ENCODE results near the gene PTAR1. TPM values are rescaled to one million over a fixed set of nuclear protein-coding genes. Genes with fewer than 3 reads are reported as not detected.

The PTAR1 gene
- total RNA-seq, 1 experiment from 2014 or later, result 44.9 TPM

- TF ChIP-seq EZH2 (IDR thresholded peaks at IDR 0.05; ENCODE audit: low read depth), result no peak
- TF ChIP-seq, protein P1, sequence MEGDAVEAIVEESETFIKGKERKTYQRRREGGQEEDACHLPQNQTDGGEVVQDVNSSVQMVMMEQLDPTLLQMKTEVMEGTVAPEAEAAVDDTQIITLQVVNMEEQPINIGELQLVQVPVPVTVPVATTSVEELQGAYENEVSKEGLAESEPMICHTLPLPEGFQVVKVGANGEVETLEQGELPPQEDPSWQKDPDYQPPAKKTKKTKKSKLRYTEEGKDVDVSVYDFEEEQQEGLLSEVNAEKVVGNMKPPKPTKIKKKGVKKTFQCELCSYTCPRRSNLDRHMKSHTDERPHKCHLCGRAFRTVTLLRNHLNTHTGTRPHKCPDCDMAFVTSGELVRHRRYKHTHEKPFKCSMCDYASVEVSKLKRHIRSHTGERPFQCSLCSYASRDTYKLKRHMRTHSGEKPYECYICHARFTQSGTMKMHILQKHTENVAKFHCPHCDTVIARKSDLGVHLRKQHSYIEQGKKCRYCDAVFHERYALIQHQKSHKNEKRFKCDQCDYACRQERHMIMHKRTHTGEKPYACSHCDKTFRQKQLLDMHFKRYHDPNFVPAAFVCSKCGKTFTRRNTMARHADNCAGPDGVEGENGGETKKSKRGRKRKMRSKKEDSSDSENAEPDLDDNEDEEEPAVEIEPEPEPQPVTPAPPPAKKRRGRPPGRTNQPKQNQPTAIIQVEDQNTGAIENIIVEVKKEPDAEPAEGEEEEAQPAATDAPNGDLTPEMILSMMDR (conservative IDR thresholded peaks at IDR 0.05), result no peak
- Histone ChIP-seq H3K27ac (no peak overlapping the region), H3K4me1 (replicated peaks; ENCODE audit: insufficient read depth) (no peaks in the 10 kb centered on the region), H3K27me3 (ENCODE audit: insufficient read depth, low read depth) (no peaks in the 10 kb centered on the region), H3K4me2 (no peak overlapping the region), H4K20me1 (ENCODE audit: insufficient read depth) (no peaks in the 10 kb centered on the region), H3K9me2 (ENCODE audit: insufficient read depth) (no peaks in the 10 kb centered on the region), H3K79me2 (ENCODE audit: low read depth) (no peaks in the 10 kb centered on the region), H3K36me3 (ENCODE audit: low read depth) (no peaks in the 10 kb centered on the region), H3F3A (ENCODE audit: insufficient read depth, low read depth) (no peaks in the 10 kb centered on the region), H3K4me3 (no peak overlapping the region), H3K9me3 (ENCODE audit: insufficient read depth, low read depth) (peaks cover 10% of the 10 kb centered on the region), H2AFZ (no peak overlapping the region)
- intact Hi-C loops (cut with micrococcal nuclease; ENCODE audit: unreplicated experiment), result no loop called here
- CTCF ChIA-PET, result no interaction called here
- DNase-seq, result no peak
- BruUV-seq (replicated peaks), result no TSS peak
- POLR2A ChIA-PET (ENCODE audit: unreplicated experiment), result no interaction called here
Measured at GRCh38 chr9:69697475-69697874, 62.3 kb downstream of the PTAR1 start.

DNA sequence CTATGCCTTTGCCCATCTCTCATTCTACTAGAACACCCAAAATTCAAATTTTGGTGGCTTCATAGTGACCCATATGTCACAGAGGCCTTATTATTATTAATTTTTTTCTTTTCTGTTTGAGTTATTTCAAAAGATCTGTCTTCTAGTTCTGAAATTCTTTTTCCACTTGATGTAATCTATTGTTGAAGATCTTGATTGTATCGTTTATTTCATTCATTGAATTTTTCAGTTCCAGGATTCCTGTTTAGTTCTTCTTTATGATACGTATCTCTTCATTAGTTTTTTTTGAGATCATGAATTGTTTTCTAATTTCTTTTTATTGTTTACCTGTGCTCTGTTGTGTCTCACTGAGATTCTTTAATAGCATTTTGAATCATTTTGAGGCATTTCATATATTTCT lies 63.0 kb downstream of the PTAR1 start:
- Histone ChIP-seq H3K27ac (no peak overlapping the region), H3K4me2 (no peak overlapping the region), H3F3A (ENCODE audit: insufficient read depth, low read depth) (no peaks in the 10 kb centered on the region), H3K4me3 (no peak overlapping the region), H3K4me1 (replicated peaks; ENCODE audit: insufficient read depth) (no peaks in the 10 kb centered on the region), H3K79me2 (ENCODE audit: low read depth) (no peaks in the 10 kb centered on the region), H2AFZ (no peak overlapping the region), H3K27me3 (ENCODE audit: insufficient read depth, low read depth) (no peaks in the 10 kb centered on the region), H3K36me3 (ENCODE audit: low read depth) (no peaks in the 10 kb centered on the region), H3K9me3 (ENCODE audit: insufficient read depth, low read depth) (peaks cover 10% of the 10 kb centered on the region), H4K20me1 (ENCODE audit: insufficient read depth) (no peaks in the 10 kb centered on the region), H3K9me2 (ENCODE audit: insufficient read depth) (no peaks in the 10 kb centered on the region)
- no peak for TF ChIP-seq EZH2 (IDR thresholded peaks at IDR 0.05; ENCODE audit: low read depth)
- no TSS peak for BruUV-seq (replicated peaks)
- CTCF ChIA-PET, result no interaction called here
- POLR2A ChIA-PET (ENCODE audit: unreplicated experiment), result no interaction called here
- intact Hi-C loops (cut with micrococcal nuclease; ENCODE audit: unreplicated experiment), result no loop called here
- DNase-seq, result no peak

GRCh38 chr9:69689991-69690538 lies 69.7 kb downstream of the PTAR1 start:
- no TSS peak for BruUV-seq (replicated peaks)
- no peak overlapping the region for H3K27ac ChIP-seq
- H3K4me2 ChIP-seq, result no peak overlapping the region
- DNase-seq, result no peak
- CTCF ChIA-PET, result interaction anchor here (0.6 kb wide), 1 partner anchor 230 kb away, joined by 3 read pairs; no protein-coding TSS in a partner anchor
- no peaks in the 10 kb centered on the region for H3K4me1 ChIP-seq (replicated peaks; ENCODE audit: insufficient read depth)
- no peaks in the 10 kb centered on the region for H3K9me2 ChIP-seq (ENCODE audit: insufficient read depth)
- H3K9me3 ChIP-seq (ENCODE audit: insufficient read depth, low read depth), result no peaks in the 10 kb centered on the region
- intact Hi-C loops (cut with micrococcal nuclease; ENCODE audit: unreplicated experiment), result no loop called here
- H3K4me3 ChIP-seq, result no peak overlapping the region
- H3K79me2 ChIP-seq (ENCODE audit: low read depth), result no peaks in the 10 kb centered on the region
- H4K20me1 ChIP-seq (ENCODE audit: insufficient read depth), result no peaks in the 10 kb centered on the region
- TF ChIP-seq, protein P1 (conservative IDR thresholded peaks at IDR 0.05), result no peak
- no peak for TF ChIP-seq EZH2 (IDR thresholded peaks at IDR 0.05; ENCODE audit: low read depth)
- H3K27me3 ChIP-seq (ENCODE audit: insufficient read depth, low read depth), result no peaks in the 10 kb centered on the region
- POLR2A ChIA-PET (ENCODE audit: unreplicated experiment), result no interaction called here
- H2AFZ ChIP-seq, result no peak overlapping the region
- H3K36me3 ChIP-seq (ENCODE audit: low read depth), result no peaks in the 10 kb centered on the region
- H3F3A ChIP-seq (ENCODE audit: insufficient read depth, low read depth), result no peaks in the 10 kb centered on the region

GRCh38 chr9:69683927-69684326 lies 75.9 kb downstream of the PTAR1 start:
- Histone ChIP-seq H3F3A (ENCODE audit: insufficient read depth, low read depth) (no peaks in the 10 kb centered on the region), H3K27me3 (ENCODE audit: insufficient read depth, low read depth) (no peaks in the 10 kb centered on the region), H3K9me3 (ENCODE audit: insufficient read depth, low read depth) (no peaks in the 10 kb centered on the region), H4K20me1 (ENCODE audit: insufficient read depth) (no peaks in the 10 kb centered on the region), H3K27ac (no peak overlapping the region), H3K9me2 (ENCODE audit: insufficient read depth) (no peaks in the 10 kb centered on the region), H3K4me2 (no peak overlapping the region), H3K79me2 (ENCODE audit: low read depth) (no peaks in the 10 kb centered on the region), H3K36me3 (ENCODE audit: low read depth) (no peaks in the 10 kb centered on the region), H2AFZ (no peak overlapping the region), H3K4me3 (no peak overlapping the region), H3K4me1 (replicated peaks; ENCODE audit: insufficient read depth) (no peaks in the 10 kb centered on the region)
- intact Hi-C loops (cut with micrococcal nuclease; ENCODE audit: unreplicated experiment), result no loop called here
- POLR2A ChIA-PET (ENCODE audit: unreplicated experiment), result no interaction called here
- DNase-seq, result no peak
- no TSS peak for BruUV-seq (replicated peaks)
- no peak for TF ChIP-seq EZH2 (IDR thresholded peaks at IDR 0.05; ENCODE audit: low read depth)
- TF ChIP-seq, protein P1 (conservative IDR thresholded peaks at IDR 0.05), result no peak
- CTCF ChIA-PET, result interaction anchor here (0.7 kb wide), 1 partner anchor 11 kb away, joined by 6 read pairs; no protein-coding TSS in a partner anchor

All from PC-9 (cell line).